BLaER1 (cell line): ENCODE data around the gene HERPUD1.

ENCODE experiments used
- H3K27ac ChIP-seq: shearing (Covaris generic); formaldehyde crosslinking; 2 replicates; pipeline ENCODE4 v1.8.1; 2022
- H3K27me3 ChIP-seq: shearing (Covaris generic); formaldehyde crosslinking; 2 replicates; pipeline ENCODE4 v1.8.1; 2022
- H3K36me3 ChIP-seq: shearing (Covaris generic); formaldehyde crosslinking; 2 replicates; pipeline ENCODE4 v1.8.1; 2022
- H3K4me1 ChIP-seq: shearing (Covaris generic); formaldehyde crosslinking; 2 replicates; pipeline ENCODE4 v1.8.1; 2022
- H3K4me2 ChIP-seq: shearing (Covaris generic); formaldehyde crosslinking; 2 replicates; pipeline ENCODE4 v1.8.1; 2022
- H3K4me3 ChIP-seq: shearing (Covaris generic); formaldehyde crosslinking; 2 replicates; pipeline ENCODE4 v1.8.1; 2022
- H3K9ac ChIP-seq: shearing (Covaris generic); formaldehyde crosslinking; 2 replicates; pipeline ENCODE4 v1.8.1; 2022
- H3K9me3 ChIP-seq: shearing (Covaris generic); formaldehyde crosslinking; 2 replicates; pipeline ENCODE4 v1.8.1; 2022
- H4K20me1 ChIP-seq: shearing (Covaris generic); formaldehyde crosslinking; 2 replicates; pipeline ENCODE4 v1.8.1; 2022
- Cebpa-rat ChIP-seq: shearing (Covaris generic); IDR thresholded peaks from 2 replicates; pipeline ENCODE4 v1.8.1; 2022

HERPUD1 gene

DNA sequence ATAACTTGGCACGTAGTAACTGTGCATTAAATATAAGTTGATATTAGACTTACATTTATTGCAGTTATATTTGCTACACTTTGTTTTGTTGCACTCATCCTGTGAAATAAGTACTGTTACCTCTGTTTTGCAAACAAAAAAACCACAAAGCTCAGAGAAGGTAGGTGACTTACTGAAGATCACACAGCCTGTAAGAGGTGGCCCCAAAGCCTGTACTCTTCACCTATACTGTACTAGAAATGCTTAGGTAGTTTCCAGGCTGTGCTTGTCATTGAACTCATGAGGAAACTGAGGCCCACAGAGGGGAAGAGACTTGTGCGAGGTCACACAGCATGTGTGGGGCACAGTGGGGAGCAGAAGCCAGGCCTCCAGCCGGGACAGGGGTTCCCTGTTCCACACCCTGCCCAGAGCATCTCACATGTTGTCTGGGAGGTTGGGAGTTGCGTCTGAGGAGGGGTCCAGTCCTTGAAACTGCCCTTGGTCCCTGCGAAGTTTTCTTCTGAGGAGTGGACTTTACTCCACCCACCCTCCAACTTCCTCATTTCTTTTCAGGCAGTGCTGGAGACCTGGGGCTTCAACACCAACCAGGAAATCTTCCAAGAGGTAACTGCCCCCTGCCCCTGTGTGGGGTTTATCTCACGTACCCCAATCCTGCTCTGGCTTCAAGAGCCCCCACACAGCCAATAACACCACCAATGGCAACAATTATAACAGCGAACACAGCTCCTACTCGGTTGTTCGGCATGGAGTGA is 42.8 kb downstream of the HERPUD1 start:
- Histone ChIP-seq H3K9me3 (no peaks in the 10 kb centered on the region), H3K36me3 (no peaks in the 10 kb centered on the region), H3K4me3 (no peak overlapping the region), H3K27ac (peak overlapping the region; percentile 43; the same call in 1 of the 2 replicates), H3K9ac (no peak overlapping the region), H4K20me1 (no peaks in the 10 kb centered on the region), H3K4me1 (peaks cover 82% of the 10 kb centered on the region), H3K4me2 (peak overlapping the region; percentile 29; the same call in 1 of the 2 replicates), H3K27me3 (no peaks in the 10 kb centered on the region)
- no peak for TF ChIP-seq Cebpa-rat

DNA sequence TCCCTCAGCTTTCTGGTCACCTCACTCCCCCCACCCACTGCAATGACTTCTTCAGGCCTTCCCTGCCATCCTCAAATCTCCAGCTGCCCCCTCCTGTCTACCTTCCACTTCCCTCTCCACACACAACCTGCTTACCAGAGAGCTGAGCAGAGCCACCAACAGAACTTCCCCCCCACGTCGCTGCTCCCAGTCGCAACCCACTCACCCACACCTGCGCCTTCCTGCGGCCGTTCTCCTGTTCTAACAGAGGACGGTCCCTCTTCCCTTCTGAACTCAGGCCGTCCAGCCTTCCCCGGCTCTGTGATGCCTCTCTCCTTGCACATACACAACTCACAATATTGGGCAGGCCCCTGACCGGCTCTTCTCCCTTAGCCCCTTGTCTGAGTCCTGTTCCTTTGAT is 43.8 kb downstream of the HERPUD1 start:
- H3K27me3 ChIP-seq: no peaks in the 10 kb centered on the region
- no peak overlapping the region for H3K9ac ChIP-seq
- H3K4me1 ChIP-seq: peaks cover 85% of the 10 kb centered on the region
- no peak overlapping the region for H3K27ac ChIP-seq
- H3K9me3 ChIP-seq: no peaks in the 10 kb centered on the region
- H3K4me2 ChIP-seq: no peak overlapping the region
- TF ChIP-seq Cebpa-rat: no peak
- H3K4me3 ChIP-seq: no peak overlapping the region
- no peaks in the 10 kb centered on the region for H3K36me3 ChIP-seq
- H4K20me1 ChIP-seq: no peaks in the 10 kb centered on the region

DNA sequence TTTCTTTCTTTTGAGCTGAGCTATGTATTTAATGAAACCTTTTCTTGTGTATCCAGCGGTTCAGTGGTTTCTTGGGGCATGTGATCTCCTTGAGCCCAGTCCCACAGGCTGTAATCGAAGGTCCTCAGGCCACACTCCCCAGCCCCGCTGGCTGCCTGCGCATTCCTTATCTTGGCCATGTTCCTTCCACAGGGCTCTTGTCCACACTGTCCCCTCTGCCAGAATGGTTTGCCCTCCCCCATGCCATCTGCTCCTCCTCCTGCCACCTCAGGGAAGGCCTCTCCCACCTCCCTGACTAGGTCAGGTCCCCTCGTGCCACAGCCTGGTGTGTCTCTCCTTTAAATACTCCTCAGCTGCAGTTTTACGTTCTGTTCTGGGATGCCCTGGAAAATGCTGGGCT is 45.3 kb downstream of the HERPUD1 start:
- no peak overlapping the region for H3K4me3 ChIP-seq
- no peak overlapping the region for H3K27ac ChIP-seq
- peaks cover 85% of the 10 kb centered on the region for H3K4me1 ChIP-seq
- no peak overlapping the region for H3K9ac ChIP-seq
- H3K36me3 ChIP-seq: no peaks in the 10 kb centered on the region
- no peaks in the 10 kb centered on the region for H4K20me1 ChIP-seq
- H3K9me3 ChIP-seq: no peaks in the 10 kb centered on the region
- TF ChIP-seq Cebpa-rat: no peak
- H3K4me2 ChIP-seq: no peak overlapping the region
- H3K27me3 ChIP-seq: no peaks in the 10 kb centered on the region

DNA sequence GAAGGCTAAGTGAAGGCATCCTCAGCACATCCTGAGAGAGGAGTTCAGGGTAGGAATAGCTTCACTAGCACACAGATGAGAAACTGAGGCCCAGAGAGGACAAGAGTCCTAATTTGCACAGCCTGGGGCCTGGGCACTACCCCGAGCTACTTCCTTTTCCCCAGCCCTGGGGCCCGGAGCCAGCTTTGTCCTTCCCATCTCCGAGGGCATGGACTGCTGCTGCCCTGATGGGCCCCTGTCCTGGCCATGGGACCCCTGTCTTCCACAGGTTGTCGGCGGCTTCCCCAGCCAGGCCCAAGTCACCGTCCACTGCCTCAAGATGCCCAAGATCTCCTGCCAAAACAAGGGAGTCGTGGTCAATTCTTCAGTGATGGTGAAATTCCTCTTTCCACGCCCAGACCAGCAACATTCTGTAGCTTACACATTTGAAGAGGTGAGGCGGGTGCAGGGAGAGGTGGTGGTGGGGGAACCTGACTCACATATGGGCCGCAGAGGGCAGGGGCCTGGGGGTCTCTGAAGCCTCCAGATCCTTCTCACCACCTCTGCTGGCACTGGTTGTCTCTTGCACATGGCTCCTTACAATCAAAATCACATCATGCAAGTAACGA is 46.0 kb downstream of the HERPUD1 start:
- Histone ChIP-seq H3K27ac (no peak overlapping the region), H4K20me1 (no peaks in the 10 kb centered on the region), H3K4me3 (no peak overlapping the region), H3K9me3 (no peaks in the 10 kb centered on the region), H3K4me2 (no peak overlapping the region), H3K9ac (no peak overlapping the region), H3K36me3 (no peaks in the 10 kb centered on the region), H3K4me1 (peaks cover 85% of the 10 kb centered on the region), H3K27me3 (no peaks in the 10 kb centered on the region)
- TF ChIP-seq Cebpa-rat: no peak

DNA sequence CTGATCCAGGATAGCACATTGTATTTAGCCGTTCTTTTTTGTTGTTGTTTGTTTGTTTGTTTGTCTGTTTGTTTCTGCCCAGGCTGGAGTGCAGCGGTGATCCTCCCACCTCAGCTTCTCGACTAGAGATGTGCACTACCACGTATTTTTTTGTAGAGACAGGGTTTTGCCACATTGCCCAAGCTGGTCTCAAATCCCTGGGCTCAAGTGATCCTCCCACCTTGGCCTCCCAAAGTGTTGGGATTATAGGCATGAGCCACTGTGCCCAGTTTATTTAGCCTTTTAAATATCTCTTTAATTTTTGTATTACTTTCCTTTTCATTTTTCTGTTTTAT is 48.2 kb downstream of the HERPUD1 start:
- Histone ChIP-seq H3K4me3 (no peak overlapping the region), H3K9me3 (no peaks in the 10 kb centered on the region), H3K4me2 (peak overlapping the region; percentile 39), H3K4me1 (peaks cover 85% of the 10 kb centered on the region), H3K27me3 (no peaks in the 10 kb centered on the region), H3K36me3 (no peaks in the 10 kb centered on the region), H3K9ac (no peak overlapping the region), H3K27ac (no peak overlapping the region), H4K20me1 (no peaks in the 10 kb centered on the region)
- no peak for TF ChIP-seq Cebpa-rat

DNA sequence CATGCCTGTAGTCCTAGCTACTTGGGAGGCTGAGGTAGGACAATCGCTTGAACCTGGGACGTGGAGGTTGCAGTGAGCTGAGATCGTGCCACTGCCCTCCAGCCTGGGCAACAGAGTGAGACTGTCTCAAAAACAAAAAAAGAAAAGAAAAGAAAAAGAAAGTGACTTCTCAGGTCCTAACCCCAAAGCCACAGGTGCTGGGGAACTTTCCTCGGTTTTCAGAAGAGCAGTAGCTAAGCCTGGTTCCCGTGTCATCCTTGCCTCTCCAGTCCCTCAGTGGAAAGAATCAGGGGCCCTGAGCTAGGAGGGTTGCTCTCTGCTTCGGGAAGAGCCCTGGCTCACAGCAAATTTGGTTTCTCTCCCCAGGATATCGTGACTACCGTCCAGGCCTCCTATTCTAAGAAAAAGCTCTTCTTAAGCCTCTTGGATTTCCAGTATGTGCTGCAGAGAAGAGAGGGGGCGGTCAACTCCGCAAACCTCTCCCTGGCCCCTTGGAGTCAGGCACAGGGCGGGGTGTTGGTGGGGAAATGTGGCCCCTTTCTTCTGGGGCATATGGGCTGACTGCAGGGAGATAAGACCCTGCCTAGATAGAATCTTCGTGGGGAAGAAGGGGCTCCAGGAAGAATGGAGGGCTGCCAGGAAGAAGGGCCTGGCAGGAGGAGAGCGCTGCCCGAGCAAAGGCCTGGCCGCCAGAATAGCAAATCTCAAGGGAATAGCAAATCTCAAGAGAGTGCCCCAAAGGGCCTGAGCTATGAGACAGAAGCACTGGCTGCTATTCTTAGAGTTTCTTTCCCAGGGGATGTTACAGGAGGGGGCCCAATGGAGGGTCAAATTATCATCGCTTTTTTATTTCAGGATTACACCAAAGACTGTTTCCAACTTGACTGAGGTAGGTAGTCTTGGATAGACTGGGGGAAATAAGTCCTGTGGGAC is 49.1 kb downstream of the HERPUD1 start:
- peak overlapping the region; percentile 76 for H3K4me2 ChIP-seq
- peak overlapping the region; percentile 76 for H3K27ac ChIP-seq
- no peak for TF ChIP-seq Cebpa-rat
- no peaks in the 10 kb centered on the region for H4K20me1 ChIP-seq
- no peaks in the 10 kb centered on the region for H3K9me3 ChIP-seq
- no peaks in the 10 kb centered on the region for H3K36me3 ChIP-seq
- no peaks in the 10 kb centered on the region for H3K27me3 ChIP-seq
- H3K4me1 ChIP-seq: peaks cover 88% of the 10 kb centered on the region
- H3K9ac ChIP-seq: peak overlapping the region; percentile 55; the same call in 1 of the 2 replicates
- H3K4me3 ChIP-seq: 0 out of 2 replicates have a peak overlapping the region, but pooled peaks have one; percentile 5

GRCh38 chr16:56981729-56982271 is 49.9 kb downstream of the HERPUD1 start:
- H3K9ac ChIP-seq: peak overlapping the region; percentile 55; the same call in 1 of the 2 replicates
- no peaks in the 10 kb centered on the region for H3K9me3 ChIP-seq
- H3K27me3 ChIP-seq: no peaks in the 10 kb centered on the region
- H3K36me3 ChIP-seq: no peaks in the 10 kb centered on the region
- no peaks in the 10 kb centered on the region for H4K20me1 ChIP-seq
- peak overlapping the region; percentile 76 for H3K27ac ChIP-seq
- TF ChIP-seq Cebpa-rat: no peak
- H3K4me1 ChIP-seq: peaks cover 96% of the 10 kb centered on the region
- H3K4me3 ChIP-seq: no peak overlapping the region
- H3K4me2 ChIP-seq: peak overlapping the region; percentile 76

DNA sequence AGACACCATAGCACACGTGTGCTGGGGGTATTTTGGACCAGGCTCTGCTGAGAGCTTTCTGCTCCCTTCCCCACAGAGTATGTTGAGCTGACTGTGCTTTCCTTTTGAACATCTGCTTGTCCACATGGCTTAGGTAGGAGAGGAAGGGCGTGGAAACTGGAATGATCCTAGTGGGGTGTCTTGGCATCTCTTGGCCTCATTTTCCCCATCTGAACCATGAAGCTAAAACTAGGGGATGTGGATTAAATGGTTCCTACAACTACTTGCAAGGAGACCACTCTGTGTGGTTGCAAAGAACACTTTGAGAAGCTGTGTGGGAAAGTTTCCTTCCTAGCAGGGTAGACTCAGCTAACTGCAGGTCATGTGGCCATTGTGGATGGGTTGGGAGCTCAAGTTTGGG is 50.8 kb downstream of the HERPUD1 start:
- Histone ChIP-seq H3K4me2 (peak overlapping the region; percentile 76), H4K20me1 (no peaks in the 10 kb centered on the region), H3K9me3 (no peaks in the 10 kb centered on the region), H3K4me1 (peaks cover 100% of the 10 kb centered on the region), H3K36me3 (no peaks in the 10 kb centered on the region), H3K9ac (no peak overlapping the region), H3K4me3 (no peak overlapping the region), H3K27ac (peak overlapping the region; percentile 76), H3K27me3 (no peaks in the 10 kb centered on the region)
- TF ChIP-seq Cebpa-rat: no peak

- peak overlapping the region; percentile 76 for H3K4me2 ChIP-seq
- H3K4me1 ChIP-seq: peaks cover 100% of the 10 kb centered on the region
- peak overlapping the region; percentile 76 for H3K27ac ChIP-seq
- H3K4me3 ChIP-seq: no peak overlapping the region
- peak overlapping the region; percentile 51 for H3K9ac ChIP-seq
- H3K9me3 ChIP-seq: no peaks in the 10 kb centered on the region
- no peaks in the 10 kb centered on the region for H4K20me1 ChIP-seq
- no peaks in the 10 kb centered on the region for H3K27me3 ChIP-seq
- TF ChIP-seq Cebpa-rat: no peak
- no peaks in the 10 kb centered on the region for H3K36me3 ChIP-seq
Observed at GRCh38 chr16:56983211-56983751, 51.3 kb downstream of the HERPUD1 start.
